OCI-LY3 (cell line): Measurements from ENCODE around the gene DHX35.

ENCODE experiments used
- H2AFZ ChIP-seq: fragments of 200-600, 300-600 bp; shearing (Covaris generic); 2 replicates; pipeline ENCODE4 v1.6.0; 2014; ENCODE audit warnings: antibody characterized with exemption, low read depth, low read length
- H3K27ac ChIP-seq: fragments of 200-600, 300-600 bp; sonication (generic); 2 replicates; pipeline ENCODE4 v1.5.1; 2014; ENCODE audit warnings: mild to moderate bottlenecking, low read length, moderate library complexity, mixed read lengths
- H3K27me3 ChIP-seq: fragments of 200-600, 300-600 bp; sonication (generic); 2 replicates; pipeline ENCODE4 v1.6.1; 2014; ENCODE audit warnings: low read depth, low read length, mixed read lengths
- H3K36me3 ChIP-seq: fragments of 200-600, 300-600 bp; sonication (generic); replicated peaks from 2 replicates; pipeline ENCODE3; 2014; ENCODE audit warnings: low read depth, low read length, mixed read lengths
- H3K4me1 ChIP-seq: fragments of 300-600, 200-600 bp; sonication (generic); 2 replicates; pipeline ENCODE4 v1.6.1; 2014; ENCODE audit warnings: low read length, mixed read lengths
- H3K4me2 ChIP-seq: fragments of 200-600, 300-600 bp; sonication (generic); 2 replicates; pipeline ENCODE4 v1.6.1; 2014; ENCODE audit warnings: low read length, mixed read lengths
- H3K4me3 ChIP-seq: fragments of 300-600, 200-600 bp; sonication (generic); 2 replicates; pipeline ENCODE4 v1.5.1; 2014; ENCODE audit warnings: antibody characterized with exemption, mild to moderate bottlenecking, low read length, moderate library complexity
- H3K79me2 ChIP-seq: fragments of 300-600, 200-600 bp; shearing (Covaris generic); 2 replicates; pipeline ENCODE4 v1.6.1; 2014; ENCODE audit warnings: mild to moderate bottlenecking, low read length, mixed read lengths
- H3K9ac ChIP-seq: fragments of 300-600, 200-600 bp; shearing (Covaris generic); 2 replicates; pipeline ENCODE4 v1.6.0; 2014; ENCODE audit warnings: mild to moderate bottlenecking, low read length, moderate library complexity
- H3K9me3 ChIP-seq: fragments of 200-600, 300-600 bp; shearing (Covaris generic); 2 replicates; pipeline ENCODE4 v1.6.1; 2014; ENCODE audit warnings: low read length, mixed read lengths; ENCODE audit not compliant: insufficient read depth
- H4K20me1 ChIP-seq: fragments of 200-600, 300-600 bp; sonication (generic); 2 replicates; pipeline ENCODE4 v1.6.1; 2016; ENCODE audit warnings: low read length, mixed read lengths; ENCODE audit not compliant: insufficient read depth
- CTCF ChIP-seq: fragments of 200-600, 300-600 bp; sonication (generic); IDR thresholded peaks from 2 replicates; pipeline ENCODE4 v1.5.1; 2014; ENCODE audit warnings: antibody characterized with exemption, low read length, low read depth
- EZH2phosphoT487 ChIP-seq: fragments of 200-600 bp; shearing (Covaris generic); IDR thresholded peaks from 2 replicates; pipeline ENCODE4 v1.6.1; 2018; ENCODE audit warnings: antibody characterized with exemption, mixed run types, low read depth

DHX35 gene

GRCh38 chr20:38962044-38962927, at the start of gene DHX35:
Gene DHX35, plus strand, starts transcription at chr20:38962344. Its CDS starts 24 bp downstream, at chr20:38962368.
- TF ChIP-seq EZH2phosphoT487 (no peak), CTCF (peak; percentile 69)
- Histone ChIP-seq H4K20me1 (no peaks in the 10 kb centered on the region), H3K4me3 (peak within 1 kb of the TSS; percentile 82), H3K27me3 (no peaks in the 10 kb centered on the region), H3K27ac (peak within 1 kb of the TSS; percentile 75), H3K9ac (peak within 1 kb of the TSS; percentile 79), H3K4me2 (peak within 1 kb of the TSS; percentile 90), H3K79me2 (peaks cover 59% of the 10 kb centered on the region), H3K9me3 (no peaks in the 10 kb centered on the region), H3K36me3 (peaks cover 18% of the 10 kb centered on the region), H2AFZ (peak within 1 kb of the TSS; percentile 59), H3K4me1 (peaks cover 18% of the 10 kb centered on the region)

- no peak overlapping the region for H3K4me2 ChIP-seq
- peaks cover 26% of the 10 kb centered on the region for H3K79me2 ChIP-seq
- H3K4me1 ChIP-seq = no peaks in the 10 kb centered on the region
- no peak for TF ChIP-seq CTCF
- no peak overlapping the region for H3K4me3 ChIP-seq
- no peaks in the 10 kb centered on the region for H3K27me3 ChIP-seq
- peaks cover 80% of the 10 kb centered on the region for H3K36me3 ChIP-seq
- H2AFZ ChIP-seq = no peak overlapping the region
- H3K9me3 ChIP-seq = no peaks in the 10 kb centered on the region
- H3K27ac ChIP-seq = no peak overlapping the region
- no peak overlapping the region for H3K9ac ChIP-seq
- H4K20me1 ChIP-seq = peaks cover 19% of the 10 kb centered on the region
Observed at GRCh38 chr20:38915355-38915754, 46.8 kb upstream of the DHX35 start.

- Histone ChIP-seq H3K4me1 (no peaks in the 10 kb centered on the region), H3K36me3 (peaks cover 90% of the 10 kb centered on the region), H3K27me3 (no peaks in the 10 kb centered on the region), H3K27ac (no peak overlapping the region), H3K9ac (no peak overlapping the region), H3K4me2 (no peak overlapping the region), H2AFZ (no peak overlapping the region), H4K20me1 (peaks cover 26% of the 10 kb centered on the region), H3K4me3 (no peak overlapping the region), H3K9me3 (no peaks in the 10 kb centered on the region), H3K79me2 (peaks cover 21% of the 10 kb centered on the region)
- TF ChIP-seq CTCF (no peak), EZH2phosphoT487 (no peak)
Observed at GRCh38 chr20:38917657-38918056, 44.5 kb upstream of the DHX35 start.

- no peak overlapping the region for H3K9ac ChIP-seq
- H3K9me3 ChIP-seq = no peaks in the 10 kb centered on the region
- no peak overlapping the region for H3K4me2 ChIP-seq
- TF ChIP-seq CTCF (no peak), EZH2phosphoT487 (no peak)
- peaks cover 17% of the 10 kb centered on the region for H3K79me2 ChIP-seq
- H3K36me3 ChIP-seq = peaks cover 85% of the 10 kb centered on the region
- no peak overlapping the region for H3K4me3 ChIP-seq
- H2AFZ ChIP-seq = no peak overlapping the region
- no peak overlapping the region for H3K27ac ChIP-seq
- no peaks in the 10 kb centered on the region for H3K4me1 ChIP-seq
- no peaks in the 10 kb centered on the region for H3K27me3 ChIP-seq
- peaks cover 26% of the 10 kb centered on the region for H4K20me1 ChIP-seq
Observed at GRCh38 chr20:38918172-38918571, 44.0 kb upstream of the DHX35 start.
